ENCODE data around the gene SV2B.

The SV2B gene

DNA sequence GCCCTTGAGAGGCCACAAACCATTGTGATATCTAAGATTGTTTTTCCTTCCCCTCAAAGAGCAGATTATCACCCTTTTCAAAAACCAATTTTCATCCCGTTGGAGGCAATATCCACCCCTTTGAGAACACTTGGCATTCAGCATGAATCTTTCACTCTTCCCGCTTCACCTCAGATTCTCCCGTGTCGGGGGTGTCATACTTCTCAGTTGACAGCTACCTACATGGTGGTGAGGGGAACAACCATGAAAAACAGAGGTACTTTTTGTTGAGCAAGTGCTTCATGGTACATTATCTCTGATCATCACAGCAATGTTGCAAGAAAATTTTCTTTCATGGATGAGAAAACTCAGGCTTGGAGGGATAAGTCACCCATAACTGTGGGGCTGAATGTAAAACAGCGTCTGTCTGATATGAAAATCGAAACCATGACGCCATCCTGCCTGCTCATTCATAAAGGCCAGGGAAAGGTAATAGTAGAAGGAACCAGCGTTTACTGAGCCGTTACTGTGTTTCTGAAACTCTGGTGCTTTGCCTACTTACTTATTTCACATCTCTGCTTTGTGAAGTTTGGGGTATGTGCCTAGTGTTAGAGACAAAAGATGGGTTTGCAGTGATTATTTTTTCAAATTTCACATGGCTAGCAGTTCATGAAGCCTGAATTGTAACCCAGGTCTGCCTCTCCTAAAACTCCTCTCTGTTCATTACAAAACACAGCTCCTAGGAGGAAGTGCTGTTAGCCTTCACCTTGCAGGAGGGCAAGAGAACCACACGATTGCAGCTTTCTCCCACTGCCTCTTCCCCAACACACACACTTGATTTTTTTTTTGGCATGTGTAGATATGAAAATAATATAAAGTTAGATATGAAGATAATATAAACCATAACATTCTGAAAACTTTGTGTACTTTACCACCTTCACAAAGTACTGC is 35.4 kb downstream of the SV2B start:
- intact Hi-C loops (cut with DNase I), result no loop called here
- DNase-seq, result no peak

DNA sequence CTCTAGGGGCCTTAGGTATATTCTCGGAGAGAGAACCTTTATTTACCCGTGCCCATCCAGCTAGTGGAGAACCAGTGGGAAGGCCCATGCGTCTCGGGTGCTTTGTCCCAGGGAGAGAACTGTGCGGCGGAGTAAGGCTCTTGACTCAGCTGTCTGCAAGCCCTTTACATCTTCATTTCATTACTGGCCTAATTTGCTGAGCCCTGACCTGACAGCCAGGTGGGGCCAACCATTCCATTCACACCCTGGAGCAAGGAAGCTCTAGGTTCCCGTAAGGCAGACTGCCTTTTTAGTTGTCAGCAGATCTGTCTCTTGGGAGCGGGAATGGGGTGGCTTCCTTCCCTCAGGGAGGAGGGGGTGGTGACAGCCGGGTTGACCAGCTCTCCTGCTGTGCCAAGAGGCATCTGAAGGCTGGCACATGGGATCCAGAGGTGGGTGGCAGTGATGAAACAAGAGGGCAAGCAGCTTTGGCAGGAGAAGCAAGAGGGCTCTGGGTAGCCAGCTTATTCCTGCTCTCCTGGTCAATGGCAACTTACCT is 36.4 kb downstream of the SV2B start:
- DNase-seq, result no peak
- intact Hi-C loops (cut with DNase I), result no loop called here

DNA sequence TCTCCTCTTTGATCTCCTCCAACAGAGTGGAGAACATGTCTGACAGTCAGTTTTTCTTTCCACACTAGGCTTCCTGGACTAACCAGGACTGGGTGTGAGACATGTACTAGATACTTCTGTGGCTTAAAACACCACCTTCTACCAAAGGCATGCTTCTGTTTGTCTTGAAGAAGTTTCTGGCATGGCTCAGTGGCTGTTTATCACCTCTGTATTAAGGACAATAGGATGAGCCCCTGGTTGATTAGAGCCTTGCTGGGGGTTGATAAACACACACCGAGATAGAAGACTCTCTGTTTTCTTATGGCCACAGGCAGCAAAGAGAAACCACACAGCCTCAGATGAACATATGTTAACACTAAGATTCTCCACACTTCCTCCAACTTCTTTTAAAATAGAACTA is 40.5 kb downstream of the SV2B start:
- no peak for DNase-seq
- intact Hi-C loops (cut with DNase I), result loop anchor here (10.0 kb wide), 1 partner anchor 86 kb away; no protein-coding TSS in a partner anchor

DNA sequence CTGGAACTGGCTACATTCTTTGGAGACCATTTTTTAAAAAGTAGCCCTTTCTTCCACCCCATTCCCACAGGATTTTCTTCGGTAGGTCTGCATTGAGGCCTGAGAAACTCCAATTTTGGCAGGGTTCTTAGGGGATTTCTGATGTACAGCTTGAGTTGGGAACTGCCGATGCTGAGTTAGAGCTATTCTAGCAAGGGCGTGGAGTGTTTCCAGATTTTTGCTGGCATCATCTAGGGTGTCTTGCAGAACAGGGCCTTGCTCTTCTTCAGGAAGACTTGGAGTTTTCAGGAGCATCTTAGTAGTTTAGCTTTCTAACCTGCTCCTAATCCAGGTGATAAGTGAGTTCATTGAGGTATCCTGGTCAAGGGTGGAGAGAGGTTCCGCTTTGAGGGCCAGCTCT is 41.0 kb downstream of the SV2B start:
- intact Hi-C loops (cut with DNase I), result loop anchor here (10.0 kb wide), 1 partner anchor 86 kb away; no protein-coding TSS in a partner anchor
- DNase-seq, result peak in 1 of 10 donors; percentile 29

DNA sequence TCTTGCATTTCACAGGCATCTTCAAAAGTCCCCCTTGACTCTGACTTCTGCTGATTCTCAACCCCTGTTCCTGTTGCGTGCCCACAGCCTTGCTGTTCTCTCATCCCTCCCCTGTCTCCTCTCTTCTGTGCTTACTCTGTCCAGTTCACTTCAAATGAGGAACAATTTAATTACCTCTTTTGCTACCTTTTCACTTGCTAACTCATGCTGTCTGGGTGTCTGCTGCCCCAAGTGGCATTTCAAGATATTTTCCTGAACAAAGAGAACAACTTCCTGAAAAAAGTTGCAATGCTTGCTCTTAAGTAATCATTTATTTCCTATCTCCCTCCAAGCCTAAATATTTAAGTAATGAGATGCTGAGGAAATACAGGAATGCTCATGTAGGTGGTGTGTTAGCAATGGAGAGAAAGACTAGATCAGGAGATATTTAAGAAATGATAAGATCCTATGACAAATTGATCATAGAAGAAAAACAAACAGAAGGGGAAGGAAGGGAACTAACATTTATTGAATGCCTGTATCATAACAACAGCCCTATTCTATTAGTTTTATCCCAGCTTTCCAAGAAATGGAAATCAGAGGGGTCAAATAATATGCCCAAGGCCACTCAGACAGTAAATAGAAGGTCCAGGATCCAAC is 42.2 kb downstream of the SV2B start:
- intact Hi-C loops (cut with DNase I), result loop anchor here (10.0 kb wide), 1 partner anchor 87 kb away; no protein-coding TSS in a partner anchor
- no peak for DNase-seq

DNA sequence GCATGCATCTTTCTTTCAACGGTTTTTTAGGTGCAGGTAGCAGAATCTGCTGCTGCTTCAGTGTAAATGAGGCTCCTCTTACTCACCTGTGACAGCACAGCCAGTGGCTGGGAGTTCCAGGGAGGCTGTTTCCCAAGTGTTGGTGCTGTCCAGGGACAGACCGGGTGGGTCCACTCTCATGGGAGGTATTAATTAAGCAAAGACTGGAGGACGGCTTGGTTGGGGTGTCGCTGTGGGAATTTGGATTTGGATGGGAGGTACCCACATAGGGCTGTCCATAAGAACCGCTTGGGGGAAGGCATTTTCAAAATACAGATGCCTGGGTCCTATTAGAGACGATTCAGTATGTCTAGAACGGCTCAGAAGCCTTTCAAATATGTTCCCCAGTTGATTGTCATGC is 42.9 kb downstream of the SV2B start:
- intact Hi-C loops (cut with DNase I), result loop anchor here (10.0 kb wide), 1 partner anchor 88 kb away; no protein-coding TSS in a partner anchor

DNA sequence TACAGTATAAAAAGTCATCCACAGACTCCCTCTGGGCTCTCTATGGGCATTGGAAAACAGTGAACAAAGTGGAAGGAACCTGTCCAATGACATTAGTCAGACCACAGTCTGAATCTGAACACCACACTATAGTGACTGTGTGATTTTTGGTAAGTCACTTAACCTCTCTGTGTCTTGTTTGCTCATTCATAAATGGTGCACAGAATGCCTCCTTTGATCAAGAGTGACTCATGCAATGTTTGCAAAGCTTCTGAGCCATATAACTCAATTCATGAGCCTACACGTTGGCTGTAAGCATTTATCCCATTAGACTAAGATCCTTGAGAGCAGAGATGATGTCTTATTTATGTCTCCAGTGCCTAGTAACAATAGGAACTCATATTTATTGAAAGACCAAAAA is 46.7 kb downstream of the SV2B start:
- DNase-seq, result no peak
- intact Hi-C loops (cut with DNase I), result loop anchor here (10.0 kb wide), 1 partner anchor 92 kb away; no protein-coding TSS in a partner anchor

More for the DNA sequence above, 42.9 kb downstream of the SV2B start:
- DNase-seq, result no peak

DNA sequence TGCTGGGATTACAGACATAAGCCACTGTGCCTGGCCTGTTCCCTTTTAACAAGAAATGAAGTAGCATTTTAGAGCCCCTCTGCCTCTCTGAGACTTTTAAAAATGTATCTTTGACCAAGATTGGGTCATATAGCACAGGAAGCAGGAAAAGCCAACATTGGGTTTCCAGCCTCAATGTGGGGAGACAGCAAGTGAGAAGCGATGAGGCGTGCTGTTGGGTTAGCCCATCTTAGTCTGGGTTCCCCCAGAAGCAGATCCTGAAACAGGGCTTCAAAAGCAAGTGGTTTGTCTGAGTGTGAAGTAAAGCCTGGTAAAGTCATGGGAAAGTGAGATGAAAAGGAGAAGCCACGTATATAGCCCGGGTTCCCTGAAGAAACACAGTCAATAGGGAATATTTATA is 48.2 kb downstream of the SV2B start:
- intact Hi-C loops (cut with DNase I), result loop anchor here (10.0 kb wide), 1 partner anchor 93 kb away; no protein-coding TSS in a partner anchor

DNA sequence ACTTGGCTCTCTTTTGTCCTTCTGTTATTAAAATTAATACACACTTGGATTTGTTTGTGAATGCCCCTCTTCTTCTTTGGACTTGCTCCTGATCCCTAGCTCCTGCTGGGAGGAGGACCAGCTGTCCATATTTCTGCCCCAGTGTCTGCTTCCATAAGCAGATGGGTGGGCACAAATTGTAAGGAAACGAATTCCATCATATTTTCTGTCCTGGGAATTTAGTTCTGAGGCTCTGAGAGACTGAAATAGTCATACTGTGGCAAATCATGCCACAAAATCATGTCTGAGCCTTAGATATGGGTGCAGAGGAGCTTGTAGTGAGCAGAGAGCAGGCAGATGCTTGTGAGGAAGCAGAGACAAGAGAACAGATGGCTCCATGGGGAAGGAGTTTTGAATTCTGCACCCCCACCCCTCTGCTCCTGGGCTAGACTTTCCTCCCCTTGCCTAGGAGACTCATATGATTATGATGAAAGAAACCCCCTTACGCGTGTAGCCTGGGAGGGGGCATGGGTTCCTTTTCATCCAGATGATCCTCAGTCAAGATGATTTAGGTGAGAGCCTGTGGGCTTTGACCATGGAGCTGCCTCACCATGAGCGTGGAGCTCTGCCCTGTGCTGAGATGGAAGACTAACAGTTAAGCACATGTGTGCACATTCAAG is 50.6 kb downstream of the SV2B start:
- DNase-seq, result no peak
- intact Hi-C loops (cut with DNase I), result no loop called here

More for the DNA sequence above, 48.2 kb downstream of the SV2B start:
- no peak for DNase-seq

DNA sequence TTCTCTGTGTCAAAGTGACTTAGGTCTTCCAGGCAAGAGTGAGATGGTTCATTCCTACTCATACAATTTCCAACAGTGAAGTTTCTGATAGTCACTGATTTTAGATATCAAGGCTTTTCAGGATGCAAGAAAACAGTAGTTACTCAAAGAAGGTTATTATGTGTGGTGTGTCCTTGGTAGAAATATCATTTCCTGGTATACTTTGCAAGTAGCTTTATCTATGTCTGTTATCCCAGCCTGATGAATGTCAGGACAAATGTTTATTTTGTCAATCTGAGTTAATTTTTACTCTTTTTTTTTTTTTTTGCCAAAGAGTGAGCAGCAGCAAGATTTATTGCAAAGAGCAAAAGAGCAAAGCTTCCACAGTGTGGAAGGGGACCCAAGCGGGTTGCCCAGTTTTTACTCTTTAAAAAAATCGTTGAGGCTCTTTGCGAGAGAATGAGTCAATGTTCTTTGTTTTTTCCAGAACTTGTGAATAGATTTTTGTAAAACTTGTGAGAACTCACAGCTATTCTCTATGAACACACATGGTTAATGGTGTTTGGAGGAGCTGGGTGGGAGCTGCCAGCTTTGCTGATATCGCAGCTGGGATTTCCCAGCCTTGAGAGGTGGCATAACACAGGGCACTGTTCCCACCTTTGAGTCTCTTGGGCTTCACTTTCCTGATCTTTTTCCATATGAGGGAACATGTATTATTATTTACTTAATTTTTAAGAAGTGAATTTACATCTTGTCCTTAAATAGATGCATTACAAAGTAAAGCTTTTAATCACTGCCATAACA is 51.9 kb downstream of the SV2B start:
- intact Hi-C loops (cut with DNase I), result no loop called here
- peak in 1 of 10 donors; percentile 82 for DNase-seq

DNA sequence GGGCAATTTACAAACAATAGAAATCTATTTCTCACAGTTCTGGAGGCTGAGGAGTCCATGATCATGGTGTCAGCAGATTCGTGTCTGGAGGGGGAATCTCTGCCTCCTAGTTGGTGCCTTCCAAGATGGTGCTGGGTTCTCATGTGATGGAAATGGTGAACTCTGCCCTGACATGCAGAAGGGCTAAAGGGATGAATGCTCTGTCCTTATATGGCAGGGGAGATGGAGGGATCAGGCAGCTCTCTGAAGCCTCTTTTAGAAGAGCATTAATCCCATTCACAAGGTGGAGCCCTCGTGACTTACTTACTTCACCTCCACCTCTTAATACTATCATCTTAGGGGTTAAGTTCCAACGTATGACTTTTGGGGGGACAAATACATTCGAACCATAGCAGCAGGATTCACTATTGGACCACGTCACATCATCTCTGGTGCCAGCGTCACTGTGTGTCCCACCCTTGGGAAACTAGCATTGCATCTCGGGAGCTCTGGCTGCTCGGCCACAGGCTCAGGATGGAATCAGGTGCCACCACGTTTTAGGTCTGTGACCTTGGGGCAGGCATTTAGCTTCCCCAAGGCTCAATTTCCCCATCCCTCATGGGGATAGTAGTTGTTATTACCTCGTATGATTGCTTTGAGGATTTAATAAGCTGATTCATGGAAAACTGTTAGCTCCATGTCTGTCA is 53.0 kb downstream of the SV2B start:
- no peak for DNase-seq
- intact Hi-C loops (cut with DNase I), result no loop called here

DNA sequence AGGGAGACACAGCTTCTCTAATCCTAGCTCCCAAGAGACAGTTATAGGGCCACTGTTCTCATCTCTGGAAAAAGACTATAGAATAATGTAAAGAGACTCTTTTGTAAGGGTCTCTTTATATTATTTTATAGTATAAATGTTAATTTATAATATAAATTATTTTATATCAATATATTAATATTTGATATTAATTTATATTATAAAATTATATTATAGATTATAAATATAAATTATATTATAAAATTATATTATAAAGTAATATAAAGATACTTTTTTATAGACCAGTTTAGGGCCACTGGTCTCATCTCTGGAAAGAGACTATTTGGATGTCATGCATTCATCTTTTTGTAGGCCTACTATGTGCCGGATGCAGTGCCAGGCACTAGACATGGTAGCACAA is 53.9 kb downstream of the SV2B start:
- DNase-seq, result no peak
- intact Hi-C loops (cut with DNase I), result no loop called here

DNA sequence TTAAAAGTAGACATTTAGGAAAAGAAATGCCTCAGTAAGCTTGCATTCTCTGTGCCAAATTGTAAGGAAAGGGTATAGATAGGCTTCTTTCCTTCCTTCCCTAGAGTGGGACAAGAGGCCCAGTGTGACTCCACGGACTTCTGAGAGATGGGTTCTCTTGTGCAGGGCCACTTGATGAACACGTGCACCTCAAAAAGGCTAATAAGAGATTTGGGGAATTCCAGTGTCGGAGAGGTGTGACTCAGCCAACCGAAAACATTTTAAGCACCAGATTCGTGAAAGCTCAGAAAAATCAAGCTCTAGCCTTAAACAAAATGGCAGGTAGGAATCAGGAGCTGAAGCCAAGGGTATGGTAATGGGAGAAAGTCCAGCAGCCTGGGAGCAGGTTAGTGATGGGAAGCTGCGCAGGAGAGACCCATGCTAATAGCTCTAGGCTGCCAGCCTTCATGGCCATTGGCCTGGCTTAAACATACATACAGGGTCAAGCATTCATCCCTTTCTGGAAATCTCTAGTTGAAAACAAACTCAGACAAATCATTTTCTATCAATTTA is 56.2 kb downstream of the SV2B start:
- DNase-seq, result no peak
- intact Hi-C loops (cut with DNase I), result no loop called here

DNA sequence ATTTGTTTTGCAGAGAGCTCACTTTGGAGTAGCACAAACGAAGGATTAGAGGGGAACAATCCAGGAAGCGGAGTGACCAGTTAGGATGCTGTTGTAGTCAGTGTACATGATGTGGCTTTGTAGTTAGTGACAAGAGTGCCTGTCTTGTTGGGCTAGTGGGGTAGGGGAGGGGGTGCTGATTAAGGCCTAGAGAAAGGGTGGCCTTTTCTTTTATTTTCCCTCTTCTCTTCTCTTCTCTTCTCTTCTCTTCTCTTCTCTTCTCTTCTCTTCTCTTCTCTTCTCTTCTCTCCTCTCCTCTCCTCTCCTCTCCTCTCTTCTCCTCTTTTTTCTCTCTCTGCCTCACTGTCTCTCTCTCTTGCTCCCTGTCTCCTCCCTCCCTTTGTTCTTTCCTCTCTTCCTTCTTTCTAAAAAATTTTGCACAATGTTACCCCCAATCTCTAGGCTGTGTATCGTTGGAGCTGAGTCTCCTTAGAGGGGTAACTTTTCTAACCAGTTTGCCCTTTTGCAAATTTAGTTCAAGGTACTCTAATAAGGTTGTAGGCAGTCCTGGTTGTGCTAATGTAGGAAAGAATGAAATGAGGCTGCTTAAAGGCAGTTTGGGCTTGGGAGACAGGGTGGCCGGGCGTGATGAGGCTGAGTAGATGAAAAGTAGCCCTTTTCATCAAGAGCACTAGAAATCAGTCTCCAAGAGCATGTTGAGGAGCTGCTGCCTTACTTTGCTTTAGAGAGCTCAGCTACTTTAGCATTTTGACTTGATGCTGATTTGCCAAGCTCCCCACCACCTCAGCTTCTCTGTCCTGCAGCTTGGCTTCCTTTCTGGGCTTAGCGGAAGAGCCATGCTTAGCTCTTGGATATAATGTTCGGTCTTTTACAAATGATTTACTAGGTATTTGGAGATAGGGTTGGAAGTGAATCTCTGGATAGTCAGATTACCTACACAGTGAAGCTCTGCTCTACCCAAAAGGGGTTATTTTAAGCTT is 58.6 kb downstream of the SV2B start:
- DNase-seq, result no peak
- intact Hi-C loops (cut with DNase I), result no loop called here

DNA sequence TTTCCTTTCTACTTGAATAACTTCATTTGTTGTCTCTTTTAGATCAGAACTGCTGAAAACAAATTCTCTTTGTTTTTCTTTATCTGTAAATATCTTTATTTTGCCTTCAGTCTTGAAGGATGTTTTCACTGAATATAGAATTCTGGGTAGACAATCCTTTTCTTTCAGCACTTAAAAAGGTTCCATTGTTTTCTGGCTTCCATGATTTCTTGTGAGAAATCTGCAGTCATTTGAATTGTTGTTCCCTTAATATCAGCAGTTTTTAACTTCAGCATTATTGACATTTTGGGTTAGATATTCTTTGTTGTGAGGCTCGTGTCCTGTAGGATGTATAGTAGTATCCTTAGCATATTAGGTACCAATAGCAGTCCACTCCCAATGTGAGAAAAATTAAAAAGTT is 65.8 kb downstream of the SV2B start:
- intact Hi-C loops (cut with DNase I), result no loop called here
- no peak for DNase-seq

DNA sequence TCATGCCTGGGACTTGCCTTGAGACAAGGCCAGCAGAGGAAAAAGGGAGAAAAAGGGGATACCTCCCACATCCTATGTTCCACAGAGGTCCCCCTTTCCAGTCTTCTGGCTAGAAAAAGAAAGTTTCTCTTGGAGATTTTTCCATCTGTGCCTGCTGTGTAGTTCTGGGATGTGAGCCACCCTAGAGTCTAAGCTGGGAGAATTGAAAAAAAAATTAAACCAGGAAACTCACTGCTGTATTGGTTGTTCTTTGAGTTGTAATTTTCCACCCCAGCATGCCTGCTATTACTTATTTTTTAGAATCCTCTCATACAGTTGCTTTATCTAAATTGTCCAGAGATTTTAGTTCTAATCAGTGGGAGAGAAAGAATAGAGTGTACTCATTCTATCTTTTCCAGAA is 68.4 kb downstream of the SV2B start:
- intact Hi-C loops (cut with DNase I), result no loop called here
- DNase-seq, result no peak

DNA sequence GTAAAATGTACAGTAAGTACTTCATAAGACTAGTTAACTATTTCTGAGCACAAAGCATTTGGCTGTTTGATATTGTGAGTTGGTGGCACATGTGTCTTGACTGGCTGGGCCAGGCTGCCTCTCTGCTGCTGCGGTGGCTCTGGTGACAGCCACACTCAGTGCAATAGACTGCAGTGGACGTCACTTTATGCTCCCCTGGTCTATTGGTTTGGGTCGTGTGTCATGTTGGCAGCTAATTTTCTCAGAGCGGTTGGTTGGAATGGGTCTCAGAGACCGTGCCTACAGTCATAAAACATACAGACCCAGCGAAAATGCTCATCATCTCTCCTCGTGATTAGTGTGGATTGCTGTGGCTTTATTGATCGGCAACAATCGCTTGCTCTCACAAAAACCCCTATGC is 71.3 kb downstream of the SV2B start:
- DNase-seq, result no peak
- intact Hi-C loops (cut with DNase I), result no loop called here

DNA sequence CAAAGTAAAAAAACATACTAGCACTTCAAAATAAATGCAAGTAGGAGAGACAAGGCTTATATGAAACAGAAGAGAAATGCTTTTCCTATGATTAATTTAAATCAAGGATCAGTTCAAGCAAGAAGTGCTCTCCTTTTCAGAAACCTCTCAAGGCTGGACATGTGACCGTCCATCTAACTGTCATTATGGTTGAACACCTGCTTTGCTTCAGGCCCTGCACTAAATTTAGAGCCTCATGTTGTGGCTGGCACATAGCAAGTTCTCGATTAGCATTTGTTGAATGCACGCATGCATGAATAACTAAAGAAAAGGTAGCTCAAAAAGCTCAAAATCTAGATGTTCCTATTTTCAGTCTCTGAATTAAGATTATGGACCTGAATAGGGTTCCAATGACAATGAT is 82.0 kb downstream of the SV2B start:
- intact Hi-C loops (cut with DNase I), result no loop called here

More for the DNA sequence above, 82.0 kb downstream of the SV2B start:
- DNase-seq, result no peak
